BE2C (cell line): Measurements from ENCODE around the gene CCDC178.
"Not testable (repeated sequence)": the region's sequence is repeated elsewhere in the genome, so short reads cannot be mapped to it uniquely, and the experiment has no call there.

Experiments
- DNase-seq: peaks from one replicate; pipeline ENCODE4 v3.0.0-alpha.2; 2020
- H3K27me3 ChIP-seq: fragments of 250-450 bp; sonication (Bioruptor Pico); 2 replicates; pipeline ENCODE4 v1.5.1; 2020; ENCODE audit warnings: mild to moderate bottlenecking
- H3K36me3 ChIP-seq: fragments of 250-450 bp; sonication (Bioruptor Pico); 2 replicates; pipeline ENCODE4 v1.5.1; 2020; ENCODE audit warnings: mild to moderate bottlenecking
- H3K4me1 ChIP-seq: fragments of 250-450 bp; sonication (Bioruptor Pico); 2 replicates; pipeline ENCODE4 v1.5.1; 2020
- H3K4me3 ChIP-seq: 2 replicates; pipeline ENCODE4 v1.5.1; 2011; ENCODE audit warnings: low read depth, low read length
- H3K9me3 ChIP-seq: fragments of 250-450 bp; sonication (Bioruptor Pico); 2 replicates; pipeline ENCODE4 v1.5.1; 2020
- CTCF ChIP-seq: IDR thresholded peaks from 2 replicates; pipeline ENCODE4 v1.5.1; 2012; ENCODE audit warnings: mild to moderate bottlenecking, low read depth, low read length

The CCDC178 gene

DNA sequence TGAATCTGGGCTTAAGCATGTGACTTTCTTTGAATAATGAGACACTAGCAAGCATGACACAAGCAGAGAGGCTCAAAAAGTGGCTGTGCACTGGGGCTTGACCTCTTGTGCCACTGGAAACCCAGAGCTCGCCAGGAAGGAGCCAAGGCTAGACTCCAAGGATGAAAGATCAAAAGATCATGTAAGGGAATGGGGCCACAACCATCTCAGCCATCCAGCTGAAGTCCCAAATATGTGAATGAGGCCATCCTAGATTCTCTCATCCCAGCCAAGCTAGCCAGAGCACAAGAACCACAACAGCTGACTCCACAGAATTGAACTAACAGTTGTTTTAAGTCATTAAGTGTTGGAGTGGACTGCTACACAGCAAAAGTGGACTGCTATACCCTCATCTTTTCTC, 288.1 kb downstream of the CCDC178 start:
- no peak for TF ChIP-seq CTCF
- DNase-seq, result no peak
- no peaks in the 10 kb centered on the region for H3K36me3 ChIP-seq
- H3K4me1 ChIP-seq, result no peaks in the 10 kb centered on the region
- H3K27me3 ChIP-seq, result no peaks in the 10 kb centered on the region
- H3K4me3 ChIP-seq, result no peak overlapping the region
- no peaks in the 10 kb centered on the region for H3K9me3 ChIP-seq

- H3K4me3 ChIP-seq, H3K27me3 ChIP-seq, H3K9me3 ChIP-seq, DNase-seq, H3K4me1 ChIP-seq, H3K36me3 ChIP-seq: not testable (repeated sequence)
Observed at GRCh38 chr18:33147811-33148210, 292.7 kb downstream of the CCDC178 start.

GRCh38 chr18:33146014-33146413, 294.5 kb downstream of the CCDC178 start:
- Histone ChIP-seq H3K4me1 (no peaks in the 10 kb centered on the region), H3K4me3 (no peak overlapping the region), H3K27me3 (no peaks in the 10 kb centered on the region), H3K9me3 (no peaks in the 10 kb centered on the region), H3K36me3 (no peaks in the 10 kb centered on the region)
- no peak for TF ChIP-seq CTCF
- no peak for DNase-seq

GRCh38 chr18:33135951-33136660, 304.4 kb downstream of the CCDC178 start:
- H3K4me3 ChIP-seq, result no peak overlapping the region
- H3K9me3 ChIP-seq, result no peaks in the 10 kb centered on the region
- H3K27me3 ChIP-seq, result no peaks in the 10 kb centered on the region
- no peak for DNase-seq
- H3K36me3 ChIP-seq, result no peaks in the 10 kb centered on the region
- H3K4me1 ChIP-seq, result no peaks in the 10 kb centered on the region
- TF ChIP-seq CTCF, result no peak

DNA sequence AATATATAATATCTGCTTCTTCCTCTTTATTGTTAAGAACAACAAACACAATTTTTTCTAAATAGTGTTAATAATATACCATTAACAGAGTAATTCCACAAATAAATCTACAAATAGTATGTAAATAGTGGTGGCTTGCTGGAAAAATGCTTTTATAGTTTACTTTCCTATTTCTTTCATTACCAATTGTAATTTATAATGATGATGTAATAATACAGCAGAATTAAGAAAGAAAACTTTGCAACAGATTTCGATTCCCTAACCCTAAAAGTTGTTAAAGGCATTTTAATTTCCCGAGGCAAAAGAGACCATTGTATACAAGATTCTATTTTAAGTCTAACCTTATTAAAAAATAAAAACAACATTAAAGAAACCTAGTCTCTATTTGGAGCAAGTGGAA, 307.9 kb downstream of the CCDC178 start:
- Histone ChIP-seq H3K4me3 (no peak overlapping the region), H3K36me3 (no peaks in the 10 kb centered on the region)
- no peak for TF ChIP-seq CTCF

GRCh38 chr18:33128581-33128980, 311.9 kb downstream of the CCDC178 start:
- Histone ChIP-seq H3K4me1 (no peaks in the 10 kb centered on the region), H3K9me3 (no peaks in the 10 kb centered on the region), H3K4me3 (no peak overlapping the region), H3K36me3 (no peaks in the 10 kb centered on the region), H3K27me3 (no peaks in the 10 kb centered on the region)
- no peak for TF ChIP-seq CTCF
- DNase-seq, result no peak

More for the DNA sequence above, 307.9 kb downstream of the CCDC178 start:
- Histone ChIP-seq H3K9me3 (no peaks in the 10 kb centered on the region), H3K4me1 (no peaks in the 10 kb centered on the region), H3K27me3 (no peaks in the 10 kb centered on the region)
- DNase-seq, result no peak
